Measurements from ENCODE around the gene GPR171. TPM values are rescaled to one million over a fixed set of nuclear protein-coding genes. Genes with fewer than 3 reads are reported as not detected.
A peak's percentile ranks its signal among the peaks of the same experiment; 100 is the strongest.

GPR171 gene
- total and polyA plus RNA-seq, 2 of the 13 experiments (the other 11 are each of a cell fraction or from before 2014, with no cell fraction given) = not detected

DNA sequence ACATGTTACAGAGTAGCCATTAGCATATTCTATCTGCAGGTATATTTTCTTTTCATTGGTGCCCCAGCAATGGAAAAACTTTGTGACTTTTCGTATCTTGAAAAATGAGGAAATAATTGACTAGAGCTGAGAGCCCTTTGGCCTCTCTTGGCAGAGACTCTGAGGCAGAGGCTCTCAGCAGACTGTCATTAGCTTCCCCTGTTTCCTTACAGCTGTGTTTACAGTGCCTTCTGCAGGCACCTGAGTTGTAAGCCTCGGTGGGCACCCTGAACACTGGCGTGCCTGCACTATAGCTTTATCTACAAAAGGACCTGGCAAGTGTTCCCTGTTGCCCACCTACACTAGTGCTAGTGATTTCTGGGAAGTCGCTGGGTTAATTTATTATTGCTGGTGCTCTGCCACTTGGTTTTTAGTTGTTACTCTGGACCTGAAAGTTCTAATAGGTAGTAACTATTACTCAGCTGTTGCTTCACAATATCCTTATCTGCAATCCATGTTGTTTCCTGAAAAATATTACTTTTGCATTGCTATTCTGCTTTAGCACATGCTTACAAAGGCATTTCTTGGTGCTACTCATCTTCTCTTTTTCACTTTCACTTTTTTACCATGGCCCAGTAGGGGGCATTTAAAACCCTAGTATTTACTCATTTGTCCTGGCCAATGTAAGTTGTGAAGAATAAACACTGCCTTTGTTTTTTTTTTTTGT, 7.8 kb upstream of the GPR171 start (continued):
- no peak for TF ChIP-seq SYNCRIP (IDR thresholded peaks at IDR 0.05; ENCODE audit: insufficient read depth, low read depth, low read length)
- TF ChIP-seq, protein P1, sequence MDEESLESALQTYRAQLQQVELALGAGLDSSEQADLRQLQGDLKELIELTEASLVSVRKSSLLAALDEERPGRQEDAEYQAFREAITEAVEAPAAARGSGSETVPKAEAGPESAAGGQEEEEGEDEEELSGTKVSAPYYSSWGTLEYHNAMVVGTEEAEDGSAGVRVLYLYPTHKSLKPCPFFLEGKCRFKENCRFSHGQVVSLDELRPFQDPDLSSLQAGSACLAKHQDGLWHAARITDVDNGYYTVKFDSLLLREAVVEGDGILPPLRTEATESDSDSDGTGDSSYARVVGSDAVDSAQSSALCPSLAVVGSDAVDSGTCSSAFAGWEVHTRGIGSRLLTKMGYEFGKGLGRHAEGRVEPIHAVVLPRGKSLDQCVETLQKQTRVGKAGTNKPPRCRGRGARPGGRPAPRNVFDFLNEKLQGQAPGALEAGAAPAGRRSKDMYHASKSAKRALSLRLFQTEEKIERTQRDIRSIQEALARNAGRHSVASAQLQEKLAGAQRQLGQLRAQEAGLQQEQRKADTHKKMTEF (CRISPR knock-in tag; IDR thresholded peaks at IDR 0.05) = no peak
- 0 out of 2 replicates have a peak, but pooled peaks have one; percentile 47 for TF ChIP-seq SMC3 (IDR thresholded peaks at IDR 0.05; ENCODE audit: low read length)
- no peak for TF ChIP-seq NCOR1 (IDR thresholded peaks at IDR 0.05; ENCODE audit: borderline replicate concordance, low read length)
- TF ChIP-seq, protein P2, sequence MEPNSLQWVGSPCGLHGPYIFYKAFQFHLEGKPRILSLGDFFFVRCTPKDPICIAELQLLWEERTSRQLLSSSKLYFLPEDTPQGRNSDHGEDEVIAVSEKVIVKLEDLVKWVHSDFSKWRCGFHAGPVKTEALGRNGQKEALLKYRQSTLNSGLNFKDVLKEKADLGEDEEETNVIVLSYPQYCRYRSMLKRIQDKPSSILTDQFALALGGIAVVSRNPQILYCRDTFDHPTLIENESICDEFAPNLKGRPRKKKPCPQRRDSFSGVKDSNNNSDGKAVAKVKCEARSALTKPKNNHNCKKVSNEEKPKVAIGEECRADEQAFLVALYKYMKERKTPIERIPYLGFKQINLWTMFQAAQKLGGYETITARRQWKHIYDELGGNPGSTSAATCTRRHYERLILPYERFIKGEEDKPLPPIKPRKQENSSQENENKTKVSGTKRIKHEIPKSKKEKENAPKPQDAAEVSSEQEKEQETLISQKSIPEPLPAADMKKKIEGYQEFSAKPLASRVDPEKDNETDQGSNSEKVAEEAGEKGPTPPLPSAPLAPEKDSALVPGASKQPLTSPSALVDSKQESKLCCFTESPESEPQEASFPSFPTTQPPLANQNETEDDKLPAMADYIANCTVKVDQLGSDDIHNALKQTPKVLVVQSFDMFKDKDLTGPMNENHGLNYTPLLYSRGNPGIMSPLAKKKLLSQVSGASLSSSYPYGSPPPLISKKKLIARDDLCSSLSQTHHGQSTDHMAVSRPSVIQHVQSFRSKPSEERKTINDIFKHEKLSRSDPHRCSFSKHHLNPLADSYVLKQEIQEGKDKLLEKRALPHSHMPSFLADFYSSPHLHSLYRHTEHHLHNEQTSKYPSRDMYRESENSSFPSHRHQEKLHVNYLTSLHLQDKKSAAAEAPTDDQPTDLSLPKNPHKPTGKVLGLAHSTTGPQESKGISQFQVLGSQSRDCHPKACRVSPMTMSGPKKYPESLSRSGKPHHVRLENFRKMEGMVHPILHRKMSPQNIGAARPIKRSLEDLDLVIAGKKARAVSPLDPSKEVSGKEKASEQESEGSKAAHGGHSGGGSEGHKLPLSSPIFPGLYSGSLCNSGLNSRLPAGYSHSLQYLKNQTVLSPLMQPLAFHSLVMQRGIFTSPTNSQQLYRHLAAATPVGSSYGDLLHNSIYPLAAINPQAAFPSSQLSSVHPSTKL (CRISPR knock-in tag; IDR thresholded peaks at IDR 0.05) = 0 out of 2 replicates have a peak, but pooled peaks have one; percentile 24
- no peak for TF ChIP-seq ZNF570 (CRISPR knock-in tag; IDR thresholded peaks at IDR 0.05; ENCODE audit: borderline replicate concordance)
- TF ChIP-seq, protein P3, sequence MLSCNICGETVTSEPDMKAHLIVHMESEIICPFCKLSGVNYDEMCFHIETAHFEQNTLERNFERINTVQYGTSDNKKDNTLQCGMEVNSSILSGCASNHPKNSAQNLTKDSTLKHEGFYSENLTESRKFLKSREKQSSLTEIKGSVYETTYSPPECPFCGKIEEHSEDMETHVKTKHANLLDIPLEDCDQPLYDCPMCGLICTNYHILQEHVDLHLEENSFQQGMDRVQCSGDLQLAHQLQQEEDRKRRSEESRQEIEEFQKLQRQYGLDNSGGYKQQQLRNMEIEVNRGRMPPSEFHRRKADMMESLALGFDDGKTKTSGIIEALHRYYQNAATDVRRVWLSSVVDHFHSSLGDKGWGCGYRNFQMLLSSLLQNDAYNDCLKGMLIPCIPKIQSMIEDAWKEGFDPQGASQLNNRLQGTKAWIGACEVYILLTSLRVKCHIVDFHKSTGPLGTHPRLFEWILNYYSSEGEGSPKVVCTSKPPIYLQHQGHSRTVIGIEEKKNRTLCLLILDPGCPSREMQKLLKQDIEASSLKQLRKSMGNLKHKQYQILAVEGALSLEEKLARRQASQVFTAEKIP (CRISPR knock-in tag; IDR thresholded peaks at IDR 0.05; ENCODE audit: borderline replicate concordance) = no peak
- TF ChIP-seq MED1 (CRISPR knock-in tag; IDR thresholded peaks at IDR 0.05) = peak; percentile 39
- no peak for TF ChIP-seq FOSL2 (CRISPR knock-in tag; IDR thresholded peaks at IDR 0.05)
- TF ChIP-seq SOX6 (IDR thresholded peaks at IDR 0.05) = no peak
- peak; percentile 38; the same call in 1 of the 2 replicates for TF ChIP-seq SOX6 (CRISPR knock-in tag; IDR thresholded peaks at IDR 0.05)
- TF ChIP-seq ZBTB8A (CRISPR knock-in tag; IDR thresholded peaks at IDR 0.05; ENCODE audit: borderline replicate concordance, low read depth) = no peak
- TF ChIP-seq TP53 (CRISPR knock-in tag; conservative IDR thresholded peaks at IDR 0.05) = no peak
- TF ChIP-seq, protein P4, sequence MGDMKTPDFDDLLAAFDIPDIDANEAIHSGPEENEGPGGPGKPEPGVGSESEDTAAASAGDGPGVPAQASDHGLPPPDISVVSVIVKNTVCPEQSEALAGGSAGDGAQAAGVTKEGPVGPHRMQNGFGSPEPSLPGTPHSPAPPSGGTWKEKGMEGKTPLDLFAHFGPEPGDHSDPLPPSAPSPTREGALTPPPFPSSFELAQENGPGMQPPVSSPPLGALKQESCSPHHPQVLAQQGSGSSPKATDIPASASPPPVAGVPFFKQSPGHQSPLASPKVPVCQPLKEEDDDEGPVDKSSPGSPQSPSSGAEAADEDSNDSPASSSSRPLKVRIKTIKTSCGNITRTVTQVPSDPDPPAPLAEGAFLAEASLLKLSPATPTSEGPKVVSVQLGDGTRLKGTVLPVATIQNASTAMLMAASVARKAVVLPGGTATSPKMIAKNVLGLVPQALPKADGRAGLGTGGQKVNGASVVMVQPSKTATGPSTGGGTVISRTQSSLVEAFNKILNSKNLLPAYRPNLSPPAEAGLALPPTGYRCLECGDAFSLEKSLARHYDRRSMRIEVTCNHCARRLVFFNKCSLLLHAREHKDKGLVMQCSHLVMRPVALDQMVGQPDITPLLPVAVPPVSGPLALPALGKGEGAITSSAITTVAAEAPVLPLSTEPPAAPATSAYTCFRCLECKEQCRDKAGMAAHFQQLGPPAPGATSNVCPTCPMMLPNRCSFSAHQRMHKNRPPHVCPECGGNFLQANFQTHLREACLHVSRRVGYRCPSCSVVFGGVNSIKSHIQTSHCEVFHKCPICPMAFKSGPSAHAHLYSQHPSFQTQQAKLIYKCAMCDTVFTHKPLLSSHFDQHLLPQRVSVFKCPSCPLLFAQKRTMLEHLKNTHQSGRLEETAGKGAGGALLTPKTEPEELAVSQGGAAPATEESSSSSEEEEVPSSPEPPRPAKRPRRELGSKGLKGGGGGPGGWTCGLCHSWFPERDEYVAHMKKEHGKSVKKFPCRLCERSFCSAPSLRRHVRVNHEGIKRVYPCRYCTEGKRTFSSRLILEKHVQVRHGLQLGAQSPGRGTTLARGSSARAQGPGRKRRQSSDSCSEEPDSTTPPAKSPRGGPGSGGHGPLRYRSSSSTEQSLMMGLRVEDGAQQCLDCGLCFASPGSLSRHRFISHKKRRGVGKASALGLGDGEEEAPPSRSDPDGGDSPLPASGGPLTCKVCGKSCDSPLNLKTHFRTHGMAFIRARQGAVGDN (CRISPR knock-in tag; IDR thresholded peaks at IDR 0.05) = no peak
- TF ChIP-seq ZNF737 (CRISPR knock-in tag; IDR thresholded peaks at IDR 0.05; ENCODE audit: borderline replicate concordance) = no peak

All from HepG2 (cell line).